SK-N-SH treated with all-trans-retinoic acid at 6 μM for 48 hours (cell line): ENCODE results near the gene KLC1.

Experiments
- ATAC-seq: fragments of 200-7000 bp; cut with Tn5 transposase; 3 replicates; pipeline ENCODE4 v1.9.1; 2020; ENCODE audit warnings: mild to moderate bottlenecking, moderate library complexity
- ARNTL ChIP-seq: fragments of 450-650 bp; formaldehyde crosslinking; IDR thresholded peaks from 2 replicates; pipeline ENCODE4 v1.5.0; 2020; ENCODE audit warnings: low read depth, mild to moderate bottlenecking, moderate library complexity, borderline replicate concordance
- BACH2 ChIP-seq: fragments of 250-450 bp; sonication (Bioruptor Pico); IDR thresholded peaks from 2 replicates; pipeline ENCODE4 v1.9.0; 2021; ENCODE audit warnings: mild to moderate bottlenecking, borderline replicate concordance
- CSDC2 ChIP-seq: fragments of 250-450 bp; sonication (Bioruptor Pico); IDR thresholded peaks from 2 replicates; pipeline ENCODE4 v1.5.0; 2020; ENCODE audit warnings: mild to moderate bottlenecking, moderate library complexity
- ESRRG ChIP-seq: fragments of 250-450 bp; sonication (Bioruptor Pico); IDR thresholded peaks from 2 replicates; pipeline ENCODE4 v1.6.1; 2021; ENCODE audit warnings: mild to moderate bottlenecking
- GLIS3 ChIP-seq: fragments of 250-450 bp; sonication (Bioruptor Pico); IDR thresholded peaks from 2 replicates; pipeline ENCODE4 v1.5.0; 2020; ENCODE audit warnings: mild to moderate bottlenecking, moderate library complexity
- ISL1 ChIP-seq: fragments of 250-450 bp; sonication (Bioruptor Pico); IDR thresholded peaks from 2 replicates; pipeline ENCODE4 v2.1.2; 2022; ENCODE audit warnings: mild to moderate bottlenecking, moderate library complexity
- OSR1 ChIP-seq: fragments of 250-450 bp; sonication (Bioruptor Pico); IDR thresholded peaks from 2 replicates; pipeline ENCODE4 v1.8.0; 2022; ENCODE audit warnings: moderate library complexity, mild to moderate bottlenecking, inconsistent platforms
- PPARA ChIP-seq: fragments of 250-450 bp; sonication (Bioruptor Pico); IDR thresholded peaks from 2 replicates; pipeline ENCODE4 v1.5.0; 2020; ENCODE audit warnings: mild to moderate bottlenecking, borderline replicate concordance
- RARB ChIP-seq: fragments of 250-450 bp; sonication (Bioruptor Pico); IDR thresholded peaks from 2 replicates; pipeline ENCODE4 v1.8.0; 2021; ENCODE audit warnings: mild to moderate bottlenecking, moderate library complexity
- SNAI2 ChIP-seq: fragments of 250-450 bp; sonication (Bioruptor Pico); IDR thresholded peaks from 2 replicates; pipeline ENCODE4 v1.5.0; 2020; ENCODE audit warnings: mild to moderate bottlenecking, moderate library complexity
- TCF4 ChIP-seq: fragments of 250-450 bp; sonication (Bioruptor Pico); IDR thresholded peaks from 2 replicates; pipeline ENCODE4 v1.8.0; 2021; ENCODE audit warnings: mild to moderate bottlenecking, moderate library complexity, borderline replicate concordance
- TOX ChIP-seq: fragments of 250-450 bp; sonication (Bioruptor Pico); IDR thresholded peaks from 2 replicates; pipeline ENCODE4 v1.8.0; 2021; ENCODE audit warnings: mild to moderate bottlenecking, moderate library complexity, borderline replicate concordance
- ZC3H10 ChIP-seq: fragments of 250-450 bp; sonication (Bioruptor Pico); IDR thresholded peaks from 2 replicates; pipeline ENCODE4 v1.5.1; 2021; ENCODE audit warnings: mild to moderate bottlenecking, moderate library complexity
- ZFP3 ChIP-seq: fragments of 250-450 bp; sonication (Bioruptor Pico); IDR thresholded peaks from 2 replicates; pipeline ENCODE4 v1.5.0; 2020; ENCODE audit warnings: mild to moderate bottlenecking, moderate library complexity
- ZFP30 ChIP-seq: fragments of 450-650 bp; formaldehyde crosslinking; IDR thresholded peaks from 2 replicates; pipeline ENCODE4 v1.5.0; 2022; ENCODE audit warnings: mild to moderate bottlenecking, moderate library complexity
- ZNF565 ChIP-seq: fragments of 450-650 bp; formaldehyde crosslinking; conservative IDR thresholded peaks from 2 replicates; pipeline ENCODE4 v1.5.0; 2020; ENCODE audit warnings: low read depth, mild to moderate bottlenecking, moderate library complexity
- ZNF70 ChIP-seq: fragments of 450-650 bp; formaldehyde crosslinking; IDR thresholded peaks from 2 replicates; pipeline ENCODE4 v1.5.0; 2020; ENCODE audit warnings: mild to moderate bottlenecking, moderate library complexity
- ZNF8 ChIP-seq: fragments of 450-650 bp; formaldehyde crosslinking; IDR thresholded peaks from 2 replicates; pipeline ENCODE4 v1.5.0; 2020; ENCODE audit warnings: mild to moderate bottlenecking, moderate library complexity
- TF ChIP-seq, protein P1 (sequence below): fragments of 250-450 bp; sonication (Bioruptor Pico); IDR thresholded peaks from 2 replicates; pipeline ENCODE4 v1.5.1; 2020; ENCODE audit warnings: low read depth, mild to moderate bottlenecking, moderate library complexity
- TF ChIP-seq, protein P2 (sequence below): fragments of 250-450 bp; sonication (Bioruptor Pico); IDR thresholded peaks from 2 replicates; pipeline ENCODE4 v1.5.1; 2021; ENCODE audit warnings: mild to moderate bottlenecking, moderate library complexity
- TF ChIP-seq, protein P3 (sequence below): fragments of 250-450 bp; sonication (Bioruptor Pico); IDR thresholded peaks from 2 replicates; pipeline ENCODE4 v1.8.0; 2021; ENCODE audit warnings: low read depth, mild to moderate bottlenecking, moderate library complexity, borderline replicate concordance
- TF ChIP-seq, protein P4 (sequence below): fragments of 250-450 bp; sonication (Bioruptor Pico); IDR thresholded peaks from 2 replicates; pipeline ENCODE4 v1.5.0; 2020; ENCODE audit warnings: mild to moderate bottlenecking, moderate library complexity

KLC1 gene

DNA sequence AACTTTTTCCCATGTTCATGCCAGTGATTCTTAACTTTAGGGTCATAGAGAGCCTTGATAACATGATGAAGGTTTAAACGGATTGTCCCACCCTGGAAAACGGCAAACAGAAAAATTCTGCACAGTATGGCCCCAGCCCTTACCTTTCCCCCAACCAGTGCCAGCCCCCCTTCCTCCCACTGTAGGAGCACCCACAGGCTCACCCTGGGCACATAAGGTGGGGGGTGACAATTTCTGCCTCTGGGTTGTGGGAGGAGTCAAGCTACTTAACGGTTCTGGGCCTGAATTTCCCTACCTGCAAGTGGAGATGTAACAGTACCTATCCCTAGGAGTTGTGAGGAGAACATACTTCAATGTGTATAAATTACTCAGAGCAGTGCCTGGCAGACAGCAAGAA, 68.2 kb downstream of the KLC1 start:
- no peak for TF ChIP-seq BACH2
- TF ChIP-seq, protein P1, sequence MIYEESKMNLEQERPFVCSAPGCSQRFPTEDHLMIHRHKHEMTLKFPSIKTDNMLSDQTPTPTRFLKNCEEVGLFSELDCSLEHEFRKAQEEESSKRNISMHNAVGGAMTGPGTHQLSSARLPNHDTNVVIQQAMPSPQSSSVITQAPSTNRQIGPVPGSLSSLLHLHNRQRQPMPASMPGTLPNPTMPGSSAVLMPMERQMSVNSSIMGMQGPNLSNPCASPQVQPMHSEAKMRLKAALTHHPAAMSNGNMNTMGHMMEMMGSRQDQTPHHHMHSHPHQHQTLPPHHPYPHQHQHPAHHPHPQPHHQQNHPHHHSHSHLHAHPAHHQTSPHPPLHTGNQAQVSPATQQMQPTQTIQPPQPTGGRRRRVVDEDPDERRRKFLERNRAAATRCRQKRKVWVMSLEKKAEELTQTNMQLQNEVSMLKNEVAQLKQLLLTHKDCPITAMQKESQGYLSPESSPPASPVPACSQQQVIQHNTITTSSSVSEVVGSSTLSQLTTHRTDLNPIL (CRISPR knock-in tag), result no peak
- no peak for TF ChIP-seq ZC3H10
- no peak for TF ChIP-seq ZFP3 (CRISPR knock-in tag)
- no peak for TF ChIP-seq ESRRG
- TF ChIP-seq SNAI2 (CRISPR knock-in tag), result no peak
- TF ChIP-seq ZNF8, result no peak
- no peak for TF ChIP-seq OSR1 (CRISPR knock-in tag)
- TF ChIP-seq, protein P2, sequence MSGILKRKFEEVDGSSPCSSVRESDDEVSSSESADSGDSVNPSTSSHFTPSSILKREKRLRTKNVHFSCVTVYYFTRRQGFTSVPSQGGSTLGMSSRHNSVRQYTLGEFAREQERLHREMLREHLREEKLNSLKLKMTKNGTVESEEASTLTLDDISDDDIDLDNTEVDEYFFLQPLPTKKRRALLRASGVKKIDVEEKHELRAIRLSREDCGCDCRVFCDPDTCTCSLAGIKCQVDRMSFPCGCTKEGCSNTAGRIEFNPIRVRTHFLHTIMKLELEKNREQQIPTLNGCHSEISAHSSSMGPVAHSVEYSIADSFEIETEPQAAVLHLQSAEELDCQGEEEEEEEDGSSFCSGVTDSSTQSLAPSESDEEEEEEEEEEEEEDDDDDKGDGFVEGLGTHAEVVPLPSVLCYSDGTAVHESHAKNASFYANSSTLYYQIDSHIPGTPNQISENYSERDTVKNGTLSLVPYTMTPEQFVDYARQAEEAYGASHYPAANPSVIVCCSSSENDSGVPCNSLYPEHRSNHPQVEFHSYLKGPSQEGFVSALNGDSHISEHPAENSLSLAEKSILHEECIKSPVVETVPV (CRISPR knock-in tag), result no peak
- TF ChIP-seq ZNF565 (CRISPR knock-in tag), result no peak
- no peak for TF ChIP-seq CSDC2 (CRISPR knock-in tag)
- TF ChIP-seq ZFP30, result no peak
- no peak for TF ChIP-seq ISL1 (CRISPR knock-in tag)
- no peak for TF ChIP-seq TCF4 (CRISPR knock-in tag)
- TF ChIP-seq, protein P3, sequence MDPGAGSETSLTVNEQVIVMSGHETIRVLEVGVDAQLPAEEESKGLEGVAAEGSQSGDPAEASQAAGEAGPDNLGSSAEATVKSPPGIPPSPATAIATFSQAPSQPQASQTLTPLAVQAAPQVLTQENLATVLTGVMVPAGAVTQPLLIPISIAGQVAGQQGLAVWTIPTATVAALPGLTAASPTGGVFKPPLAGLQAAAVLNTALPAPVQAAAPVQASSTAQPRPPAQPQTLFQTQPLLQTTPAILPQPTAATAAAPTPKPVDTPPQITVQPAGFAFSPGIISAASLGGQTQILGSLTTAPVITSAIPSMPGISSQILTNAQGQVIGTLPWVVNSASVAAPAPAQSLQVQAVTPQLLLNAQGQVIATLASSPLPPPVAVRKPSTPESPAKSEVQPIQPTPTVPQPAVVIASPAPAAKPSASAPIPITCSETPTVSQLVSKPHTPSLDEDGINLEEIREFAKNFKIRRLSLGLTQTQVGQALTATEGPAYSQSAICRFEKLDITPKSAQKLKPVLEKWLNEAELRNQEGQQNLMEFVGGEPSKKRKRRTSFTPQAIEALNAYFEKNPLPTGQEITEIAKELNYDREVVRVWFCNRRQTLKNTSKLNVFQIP, result no peak
- ATAC-seq, result no peak

DNA sequence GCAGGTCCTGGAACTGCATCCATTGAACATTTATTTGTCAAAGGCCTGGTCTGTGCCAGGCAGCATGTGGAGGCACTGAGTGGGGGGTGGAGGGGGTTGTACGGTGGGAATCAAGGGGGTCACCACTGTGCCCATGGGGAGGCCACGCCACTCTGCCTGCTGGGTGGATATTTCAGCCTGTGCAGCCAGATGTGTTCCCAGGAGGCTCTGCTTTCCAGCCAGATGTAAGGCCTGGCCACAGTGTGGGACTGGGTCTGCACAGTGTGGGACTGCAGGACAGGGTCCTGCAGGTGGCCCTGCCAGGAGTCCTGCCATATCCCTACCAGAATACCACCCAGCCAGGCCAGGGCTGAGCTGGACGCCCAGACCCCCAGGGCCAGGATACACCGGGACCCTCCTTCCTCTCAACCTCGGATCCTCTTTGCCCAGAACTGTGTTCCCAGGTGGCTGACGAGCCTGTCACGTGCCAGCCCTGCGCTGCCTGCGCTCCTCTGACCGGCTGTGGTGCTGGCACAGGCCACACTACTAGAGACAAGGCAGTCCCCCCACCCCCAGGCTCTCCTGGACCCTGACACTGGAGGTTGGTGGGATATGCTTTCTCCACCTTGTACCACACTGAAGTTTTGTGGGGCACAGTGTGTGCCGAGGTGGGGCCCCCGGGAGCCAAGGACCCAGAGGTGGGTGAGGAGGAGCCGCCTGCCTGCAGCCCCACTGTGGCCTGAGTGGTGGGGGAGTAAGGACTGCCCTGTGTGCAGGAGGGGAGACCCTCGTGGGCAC, 68.8 kb downstream of the KLC1 start:
- TF ChIP-seq RARB (CRISPR knock-in tag), result no peak
- no peak for TF ChIP-seq ZNF8
- ATAC-seq, result no peak

DNA sequence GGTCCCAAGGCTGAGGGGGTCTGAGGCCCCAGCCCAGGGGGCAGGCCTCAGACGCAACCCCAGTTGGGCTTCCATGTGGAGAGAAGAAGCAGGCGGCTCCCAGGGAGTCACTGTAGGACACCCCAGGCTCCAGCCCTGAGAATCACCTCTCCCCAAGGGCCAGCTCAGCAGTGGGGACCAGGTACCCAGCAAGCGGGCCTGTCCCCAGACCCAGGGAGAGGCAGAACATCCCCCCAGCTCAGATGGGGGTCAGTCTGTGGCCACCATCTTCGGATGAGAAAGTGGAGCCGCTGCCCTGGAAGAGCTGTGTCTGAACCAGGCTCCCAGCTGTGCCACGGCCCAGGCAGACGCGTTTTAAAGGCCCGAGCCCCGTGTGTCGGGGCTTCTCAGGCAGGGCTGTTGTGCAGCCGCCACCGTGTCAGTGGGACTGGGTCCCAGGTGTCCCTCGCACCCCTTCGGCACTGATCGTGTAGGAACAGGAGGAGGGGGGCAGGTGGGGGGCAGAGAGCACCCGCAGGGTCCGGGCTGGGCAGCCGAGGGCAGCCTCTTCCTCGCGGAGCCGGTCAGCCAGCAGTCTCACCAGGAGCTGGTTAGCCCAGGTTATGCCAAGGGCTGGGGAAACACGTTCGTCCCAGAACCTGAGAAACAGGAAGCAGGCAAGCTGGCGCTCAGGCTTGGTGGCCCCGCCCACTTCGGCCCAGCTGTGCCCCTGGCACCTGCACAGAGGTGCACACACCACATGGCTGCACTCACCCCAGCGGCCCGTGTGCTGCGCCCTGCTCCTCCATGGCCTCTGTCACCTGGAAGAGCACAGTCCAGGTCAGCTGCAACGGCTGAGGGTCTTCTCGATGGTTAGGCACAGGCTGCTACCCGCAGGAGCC, 69.6 kb downstream of the KLC1 start:
- no peak for ATAC-seq
- no peak for TF ChIP-seq GLIS3 (CRISPR knock-in tag)
- no peak for TF ChIP-seq TOX (CRISPR knock-in tag)
- TF ChIP-seq, protein P4, sequence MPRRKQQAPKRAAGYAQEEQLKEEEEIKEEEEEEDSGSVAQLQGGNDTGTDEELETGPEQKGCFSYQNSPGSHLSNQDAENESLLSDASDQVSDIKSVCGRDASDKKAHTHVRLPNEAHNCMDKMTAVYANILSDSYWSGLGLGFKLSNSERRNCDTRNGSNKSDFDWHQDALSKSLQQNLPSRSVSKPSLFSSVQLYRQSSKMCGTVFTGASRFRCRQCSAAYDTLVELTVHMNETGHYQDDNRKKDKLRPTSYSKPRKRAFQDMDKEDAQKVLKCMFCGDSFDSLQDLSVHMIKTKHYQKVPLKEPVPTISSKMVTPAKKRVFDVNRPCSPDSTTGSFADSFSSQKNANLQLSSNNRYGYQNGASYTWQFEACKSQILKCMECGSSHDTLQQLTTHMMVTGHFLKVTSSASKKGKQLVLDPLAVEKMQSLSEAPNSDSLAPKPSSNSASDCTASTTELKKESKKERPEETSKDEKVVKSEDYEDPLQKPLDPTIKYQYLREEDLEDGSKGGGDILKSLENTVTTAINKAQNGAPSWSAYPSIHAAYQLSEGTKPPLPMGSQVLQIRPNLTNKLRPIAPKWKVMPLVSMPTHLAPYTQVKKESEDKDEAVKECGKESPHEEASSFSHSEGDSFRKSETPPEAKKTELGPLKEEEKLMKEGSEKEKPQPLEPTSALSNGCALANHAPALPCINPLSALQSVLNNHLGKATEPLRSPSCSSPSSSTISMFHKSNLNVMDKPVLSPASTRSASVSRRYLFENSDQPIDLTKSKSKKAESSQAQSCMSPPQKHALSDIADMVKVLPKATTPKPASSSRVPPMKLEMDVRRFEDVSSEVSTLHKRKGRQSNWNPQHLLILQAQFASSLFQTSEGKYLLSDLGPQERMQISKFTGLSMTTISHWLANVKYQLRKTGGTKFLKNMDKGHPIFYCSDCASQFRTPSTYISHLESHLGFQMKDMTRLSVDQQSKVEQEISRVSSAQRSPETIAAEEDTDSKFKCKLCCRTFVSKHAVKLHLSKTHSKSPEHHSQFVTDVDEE (CRISPR knock-in tag), result no peak
- TF ChIP-seq ESRRG, result no peak
- no peak for TF ChIP-seq RARB (CRISPR knock-in tag)
- no peak for TF ChIP-seq ZNF565 (CRISPR knock-in tag)
- TF ChIP-seq ZFP3 (CRISPR knock-in tag), result no peak
- no peak for TF ChIP-seq ZNF70 (CRISPR knock-in tag)
- no peak for TF ChIP-seq ARNTL (CRISPR knock-in tag)
- no peak for TF ChIP-seq ISL1 (CRISPR knock-in tag)
- TF ChIP-seq CSDC2 (CRISPR knock-in tag), result no peak
- no peak for TF ChIP-seq PPARA (CRISPR knock-in tag)
- TF ChIP-seq, protein P3, result no peak
- TF ChIP-seq, protein P2 (CRISPR knock-in tag), result no peak
- no peak for TF ChIP-seq SNAI2 (CRISPR knock-in tag)
- no peak for TF ChIP-seq OSR1 (CRISPR knock-in tag)
- no peak for TF ChIP-seq ZFP30
- no peak for TF ChIP-seq ZNF8
- no peak for TF ChIP-seq TCF4 (CRISPR knock-in tag)
- TF ChIP-seq ZC3H10, result no peak
- TF ChIP-seq, all 23 proteins: peak for 0
